Coronary artery (tissue), 2 donors: ENCODE measurements around the gene TBC1D28.
"Not testable (repeated sequence)": the region's sequence is repeated elsewhere in the genome, so short reads cannot be mapped to it uniquely, and the experiment has no call there.

Experiments used
- DNase-seq: peaks from one replicate; pipeline ENCODE4 v3.0.0-alpha.2; 2017; ENCODE audit warnings: low spot score
- H3K27ac ChIP-seq, 2 donors: fragments of 200-600 bp; sonication (generic); one replicate each; pipeline ENCODE4 v1.5.1; 2016 to 2019
- H3K4me3 ChIP-seq: fragments of 200-600 bp; sonication (generic); 2 replicates; pipeline ENCODE4 v1.5.1; 2016; ENCODE audit warnings: mild to moderate bottlenecking, moderate library complexity

Gene TBC1D28

DNA sequence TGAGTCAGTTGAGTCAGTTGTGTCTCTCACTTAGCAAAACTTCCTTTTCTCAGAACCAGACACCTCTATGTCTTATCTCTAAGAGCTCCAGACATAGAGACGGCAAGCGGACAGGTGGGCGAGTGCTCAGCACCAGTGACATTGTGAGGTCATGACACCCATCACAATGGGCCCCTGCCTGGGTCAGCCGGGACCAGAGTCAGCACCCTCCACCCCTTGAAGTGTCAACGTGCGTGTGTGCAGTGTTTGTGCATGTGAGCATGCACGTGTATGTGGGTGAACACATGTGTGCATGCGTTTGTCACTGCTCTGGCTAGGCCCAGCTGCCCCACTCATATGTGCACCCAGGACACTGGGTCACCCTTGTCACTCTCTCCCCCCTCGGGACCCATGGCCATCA is at the start of gene TBC1D28:
TSS of gene TBC1D28 (minus strand) at position 101 of the 400 bp plus-strand sequence. CDS start 3,039 bp downstream, outside the sequence.
- not testable (repeated sequence) for H3K4me3 ChIP-seq, DNase-seq

DNA sequence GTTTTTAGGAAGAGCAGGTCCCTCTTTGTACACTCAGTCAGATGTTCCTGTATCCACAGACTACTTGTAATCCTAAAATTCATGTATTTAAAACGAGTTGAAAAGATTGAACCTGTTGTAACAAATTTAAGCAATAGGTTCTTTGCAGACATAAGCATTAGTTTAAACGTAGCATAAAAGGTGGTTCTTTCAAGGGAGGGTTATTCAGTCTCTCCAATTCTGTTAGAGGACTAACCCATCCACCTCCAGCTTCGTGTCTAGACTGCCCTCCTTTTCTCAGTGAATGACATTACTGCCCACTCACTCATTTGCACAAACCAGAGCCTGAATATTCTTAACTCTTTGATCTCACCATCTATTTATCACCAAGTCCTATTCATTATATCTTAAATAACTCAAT is 38.5 kb upstream of the TBC1D28 start:
- peak overlapping the region in 1 of 2 donors; percentile 9 for H3K27ac ChIP-seq
- peak overlapping the region; percentile 77 for H3K4me3 ChIP-seq
- DNase-seq: not testable (repeated sequence)

More for the DNA sequence above, at the start of gene TBC1D28:
- H3K27ac ChIP-seq: not testable (repeated sequence)

DNA sequence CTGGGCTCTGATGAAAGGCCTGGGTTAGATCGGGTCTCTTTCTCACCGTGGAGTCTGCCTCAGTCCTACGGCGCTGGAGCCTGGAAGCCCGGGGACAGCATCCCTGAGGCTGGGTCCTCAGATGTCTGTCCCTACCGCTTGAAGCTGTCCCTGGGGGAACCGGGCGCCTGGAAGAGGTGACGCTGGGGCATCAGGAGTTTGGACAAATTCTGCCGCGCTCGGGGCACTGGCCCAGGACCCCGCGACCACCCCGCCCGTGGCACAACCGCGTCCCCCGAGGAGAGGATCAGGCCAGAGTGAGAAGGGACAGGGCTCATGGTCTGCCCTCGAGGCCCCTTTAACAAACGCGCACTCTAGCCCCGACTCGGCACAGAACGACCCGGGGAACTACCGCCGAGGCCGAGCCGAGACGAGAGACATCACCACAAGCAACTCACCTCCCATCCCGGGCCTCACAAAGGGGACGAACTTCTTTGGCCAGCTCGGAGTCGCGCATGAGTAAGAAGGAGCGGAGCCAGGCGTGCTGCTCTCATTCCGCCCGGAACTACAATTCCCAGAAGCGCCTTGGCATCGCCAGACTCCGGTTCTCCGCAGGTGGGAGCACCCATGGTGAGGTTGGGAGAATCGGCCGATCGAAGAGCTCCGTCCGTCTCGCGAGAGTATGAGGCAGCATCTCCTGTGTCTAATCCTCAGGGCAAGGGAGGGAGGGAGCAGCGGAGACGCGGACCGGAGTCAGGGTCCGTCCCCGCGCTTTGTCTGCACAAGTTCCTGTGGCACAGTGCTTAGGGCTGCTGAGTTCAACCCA is 37.8 kb upstream of the TBC1D28 start, which contains the start of gene FOXO3B:
TSS of gene FOXO3B (minus strand) at position 548 of the 805 bp plus-strand sequence. CDS start 663 bp downstream, outside the sequence.
- peak within 1 kb of the TSS; percentile 77 for H3K4me3 ChIP-seq
- peak; percentile 92 for DNase-seq
- peak within 1 kb of the TSS in 1 of 2 donors; percentile 65 for H3K27ac ChIP-seq

DNA sequence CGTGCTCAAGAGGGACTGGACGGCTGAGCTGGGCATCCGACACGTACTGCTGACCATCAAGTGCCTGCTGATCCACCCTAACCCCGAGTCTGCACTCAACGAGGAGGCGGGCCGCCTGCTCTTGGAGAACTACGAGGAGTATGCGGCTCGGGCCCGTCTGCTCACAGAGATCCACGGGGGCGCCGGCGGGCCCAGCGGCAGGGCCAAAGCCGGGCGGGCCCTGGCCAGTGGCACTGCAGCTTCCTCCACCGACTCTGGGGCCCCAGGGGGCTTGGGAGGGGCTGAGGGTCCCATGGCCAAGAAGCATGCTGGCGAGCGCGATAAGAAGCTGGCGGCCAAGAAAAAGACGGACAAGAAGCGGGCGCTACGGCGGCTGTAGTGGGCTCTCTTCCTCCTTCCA is 33.2 kb upstream of the TBC1D28 start:
- H3K27ac ChIP-seq, DNase-seq, H3K4me3 ChIP-seq: not testable (repeated sequence)

DNA sequence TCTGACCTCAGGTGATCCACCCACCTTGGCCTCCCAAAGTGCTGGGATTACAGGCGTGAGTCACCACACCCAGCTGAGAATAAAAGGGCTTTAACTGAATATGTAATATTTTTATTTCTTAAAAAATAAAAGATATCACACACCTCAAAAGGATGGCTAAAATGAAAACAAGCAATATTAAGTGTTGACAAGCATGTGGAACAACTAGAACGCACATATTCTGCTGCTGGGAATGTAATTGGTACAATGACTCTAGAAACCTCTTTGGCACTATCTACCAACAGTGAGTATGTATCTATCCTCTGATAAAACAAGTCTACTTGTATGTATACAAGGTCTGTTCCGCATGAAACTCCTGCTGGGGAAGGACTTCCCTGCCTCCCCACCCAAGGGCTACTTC is 32.7 kb upstream of the TBC1D28 start:
- H3K4me3 ChIP-seq, H3K27ac ChIP-seq, DNase-seq: not testable (repeated sequence)

DNA sequence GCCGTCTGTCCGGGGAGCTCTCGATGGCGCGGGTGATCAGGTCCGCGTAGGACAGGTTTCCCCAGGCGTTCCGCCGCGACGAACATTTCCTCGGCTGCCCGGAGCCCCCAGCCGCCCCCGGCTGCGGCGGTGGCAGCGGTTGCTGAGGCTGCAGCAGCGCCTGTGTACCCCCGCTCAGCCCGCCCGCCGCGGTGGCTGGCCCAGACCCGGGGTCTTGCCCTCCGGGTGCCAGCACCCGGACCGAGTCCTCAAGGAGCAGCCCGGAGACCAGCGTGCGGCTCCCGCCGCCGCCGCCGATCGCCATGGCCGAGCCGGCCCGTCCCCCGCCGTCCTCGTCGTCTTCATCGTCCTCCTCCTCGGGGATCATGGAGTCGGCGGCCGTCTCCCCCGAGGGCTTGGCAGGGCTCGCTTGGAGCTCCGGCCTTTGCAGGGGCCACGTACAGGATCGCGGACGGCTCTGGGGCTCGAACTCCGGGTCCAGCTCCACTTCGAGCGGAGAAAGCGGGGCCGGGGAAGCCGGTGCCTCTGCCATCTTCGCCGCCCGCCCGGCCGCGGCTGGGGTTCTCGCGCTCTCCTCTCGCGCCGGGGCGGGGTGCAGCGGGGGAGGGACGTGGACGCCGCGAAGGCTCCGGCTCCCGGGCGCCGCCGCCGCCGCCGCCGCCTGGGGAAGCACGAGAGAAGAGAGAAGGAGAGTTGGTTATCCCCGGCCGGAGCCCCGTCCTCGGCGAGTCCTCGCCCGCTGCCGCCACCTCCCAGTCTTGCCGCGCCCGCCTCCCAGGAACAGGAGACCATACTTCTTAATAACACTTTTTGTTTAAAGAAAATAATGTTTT is 28.4 kb upstream of the TBC1D28 start:
- H3K27ac ChIP-seq, DNase-seq, H3K4me3 ChIP-seq: not testable (repeated sequence)

DNA sequence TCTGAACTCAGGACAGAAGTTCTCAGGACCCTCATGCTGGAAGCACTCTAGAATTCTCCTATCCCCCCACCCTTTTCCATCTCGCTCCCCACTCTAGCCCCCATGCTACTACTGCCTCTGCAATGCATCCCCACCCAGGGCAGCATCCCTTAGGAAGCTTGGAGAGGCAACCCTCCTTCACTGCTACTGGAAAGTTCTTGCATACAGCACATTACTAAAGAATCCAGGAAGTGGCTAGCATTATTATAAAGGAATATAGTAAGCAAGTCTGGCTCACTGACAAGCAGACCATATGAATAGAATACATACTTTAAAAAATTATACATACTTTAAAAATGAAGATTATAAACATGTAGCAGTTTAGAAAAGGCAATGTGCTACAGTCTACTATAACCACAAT is 24.4 kb upstream of the TBC1D28 start:
- not testable (repeated sequence) for H3K27ac ChIP-seq, H3K4me3 ChIP-seq, DNase-seq

DNA sequence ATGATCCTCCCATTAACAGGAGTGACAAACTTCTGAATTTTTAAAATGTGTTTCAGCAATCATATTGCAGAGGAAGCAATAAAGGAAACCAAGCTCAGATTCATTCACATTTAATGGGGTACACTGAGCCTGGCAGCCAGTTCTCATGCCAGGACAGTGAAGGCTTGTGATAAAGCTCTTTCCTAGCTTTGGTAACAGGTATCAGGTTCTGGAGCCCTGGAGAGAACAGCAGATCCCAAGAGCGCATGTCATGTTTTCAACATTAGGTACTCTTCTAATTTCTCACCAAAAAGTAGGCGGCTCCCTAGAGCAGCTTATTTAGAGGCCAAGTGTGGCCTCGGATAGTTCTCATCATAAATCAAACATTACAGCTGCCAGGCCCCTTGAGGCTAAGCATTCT is 23.3 kb upstream of the TBC1D28 start:
- not testable (repeated sequence) for H3K4me3 ChIP-seq, H3K27ac ChIP-seq, DNase-seq

DNA sequence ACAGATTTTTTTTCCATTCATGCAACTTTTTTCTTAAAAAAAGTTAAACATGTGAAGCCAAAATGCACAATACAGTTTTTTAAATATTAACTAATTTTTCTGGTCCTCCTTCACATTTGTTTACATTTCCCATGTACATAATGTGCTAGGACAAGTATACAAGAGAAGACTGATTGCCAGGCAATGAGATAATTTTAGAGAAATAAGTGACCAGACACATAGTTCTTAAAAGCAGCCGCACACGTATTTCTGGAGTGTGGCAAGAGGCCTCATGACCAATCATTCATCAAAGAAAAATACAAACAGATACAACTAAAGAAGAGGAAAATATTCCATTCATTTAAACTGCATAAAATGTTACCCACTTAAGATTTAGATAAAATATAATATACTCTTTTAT is 22.1 kb upstream of the TBC1D28 start:
- H3K4me3 ChIP-seq, DNase-seq, H3K27ac ChIP-seq: not testable (repeated sequence)

DNA sequence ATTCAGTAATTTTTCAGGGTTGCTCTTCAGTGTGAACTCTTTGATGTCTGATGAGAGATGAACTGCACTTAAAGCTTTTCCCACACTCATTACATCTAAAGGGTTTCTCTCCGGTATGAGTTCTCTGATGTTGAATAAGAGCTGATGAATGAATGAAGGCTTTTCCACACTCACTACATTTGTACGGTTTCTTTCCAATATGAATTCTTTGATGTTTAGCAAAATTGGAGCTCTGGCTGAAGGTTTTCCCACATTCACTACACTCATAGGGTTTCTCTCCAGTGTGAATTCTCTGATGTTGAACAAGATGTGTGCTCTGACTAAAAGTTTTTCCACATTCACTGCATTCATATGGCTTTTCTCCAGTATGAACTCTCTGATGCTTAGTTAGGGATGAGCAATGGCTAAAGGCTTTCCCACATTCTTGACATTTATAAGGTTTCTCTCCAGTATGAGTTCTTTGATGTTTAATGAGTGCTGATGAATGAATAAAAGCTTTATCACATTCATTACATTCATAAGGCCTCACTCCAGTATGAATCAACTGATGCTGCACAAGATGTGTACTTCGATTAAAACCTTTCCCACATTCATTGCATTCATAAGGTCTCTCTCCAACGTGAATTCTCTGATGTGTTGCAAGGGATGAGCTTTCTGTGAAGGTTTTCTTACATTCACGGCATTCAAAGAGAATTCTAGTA is 17.9 kb upstream of the TBC1D28 start:
- not testable (repeated sequence) for H3K27ac ChIP-seq, H3K4me3 ChIP-seq, DNase-seq

DNA sequence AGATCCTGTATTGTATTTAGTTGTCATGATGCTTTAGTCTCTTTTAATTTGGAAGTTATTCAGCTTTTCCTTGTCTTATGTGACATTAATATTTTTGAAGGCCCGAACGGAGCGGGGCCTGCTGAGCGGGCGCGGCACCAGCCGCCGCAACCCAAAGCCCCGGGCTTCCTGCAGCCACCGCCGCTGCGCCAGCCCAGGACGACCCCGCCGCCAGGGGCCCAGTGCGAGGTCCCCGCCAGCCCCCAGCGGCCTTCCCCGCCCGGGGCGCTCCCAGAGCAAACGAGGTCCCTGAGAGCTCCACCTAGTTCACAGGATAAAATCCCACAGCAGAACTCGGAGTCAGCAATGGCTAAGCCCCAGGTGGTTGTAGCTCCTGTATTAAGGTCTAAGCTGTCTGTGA is 5.9 kb upstream of the TBC1D28 start:
- DNase-seq, H3K27ac ChIP-seq, H3K4me3 ChIP-seq: not testable (repeated sequence)

DNA sequence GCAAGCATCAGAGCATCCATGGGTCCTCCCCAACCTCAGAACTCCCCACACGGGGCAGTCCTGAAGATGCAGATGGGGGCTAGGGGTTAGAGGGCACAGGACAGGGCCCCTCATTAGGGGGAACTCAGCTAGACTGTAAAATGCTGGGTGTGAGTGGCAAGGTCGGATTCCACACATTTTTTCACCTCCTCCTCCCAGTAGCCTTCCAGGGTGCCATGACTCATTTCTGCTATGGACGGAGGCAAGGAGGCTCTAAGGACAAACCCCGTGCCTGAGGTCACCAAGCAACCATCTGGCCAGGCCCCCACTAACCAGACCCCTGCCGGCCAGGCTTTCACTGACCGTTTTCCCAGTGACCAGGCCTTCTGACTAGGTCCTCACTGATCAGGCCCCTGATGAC is 1.1 kb downstream of the TBC1D28 start:
- not testable (repeated sequence) for DNase-seq, H3K27ac ChIP-seq, H3K4me3 ChIP-seq

DNA sequence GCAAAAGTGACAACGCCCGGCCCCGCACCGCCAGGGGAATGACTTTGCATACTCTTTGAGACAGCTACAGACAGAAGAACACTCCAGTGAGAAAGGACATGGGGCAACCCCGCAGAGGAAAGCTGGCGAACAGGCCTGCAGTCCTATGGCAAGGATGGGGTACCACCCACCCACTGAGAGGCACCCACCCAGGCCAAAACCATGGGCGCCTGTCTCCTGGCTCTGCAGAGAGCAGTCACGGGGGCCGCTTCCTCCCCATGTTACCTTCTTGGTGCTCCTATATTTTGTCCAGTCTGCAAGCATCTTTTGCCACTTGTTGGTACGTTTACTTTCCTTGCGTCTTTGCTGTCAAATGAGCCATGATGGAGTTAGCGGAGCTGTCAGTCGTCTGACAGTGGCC is 5.8 kb downstream of the TBC1D28 start:
- H3K4me3 ChIP-seq, DNase-seq, H3K27ac ChIP-seq: not testable (repeated sequence)

DNA sequence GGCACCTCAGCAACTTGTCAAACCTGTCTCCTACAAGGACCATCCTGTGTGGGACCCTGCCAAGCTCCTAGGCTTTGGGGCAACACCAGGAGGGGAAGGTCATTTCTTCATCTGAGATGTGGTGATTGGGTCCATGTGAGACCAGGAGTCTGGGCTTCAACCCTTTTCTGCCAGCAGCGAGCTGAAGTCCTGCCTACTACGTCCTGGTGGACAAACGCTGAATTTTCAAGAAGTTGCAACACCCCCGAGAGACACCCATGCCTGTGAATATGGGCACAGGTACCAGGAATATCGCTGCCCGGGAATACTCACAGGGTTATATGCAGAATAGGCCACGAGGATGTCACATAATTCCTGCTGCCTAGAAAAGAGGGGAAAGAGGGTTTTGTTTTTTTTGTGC is 8.0 kb downstream of the TBC1D28 start:
- DNase-seq, H3K4me3 ChIP-seq, H3K27ac ChIP-seq: not testable (repeated sequence)

DNA sequence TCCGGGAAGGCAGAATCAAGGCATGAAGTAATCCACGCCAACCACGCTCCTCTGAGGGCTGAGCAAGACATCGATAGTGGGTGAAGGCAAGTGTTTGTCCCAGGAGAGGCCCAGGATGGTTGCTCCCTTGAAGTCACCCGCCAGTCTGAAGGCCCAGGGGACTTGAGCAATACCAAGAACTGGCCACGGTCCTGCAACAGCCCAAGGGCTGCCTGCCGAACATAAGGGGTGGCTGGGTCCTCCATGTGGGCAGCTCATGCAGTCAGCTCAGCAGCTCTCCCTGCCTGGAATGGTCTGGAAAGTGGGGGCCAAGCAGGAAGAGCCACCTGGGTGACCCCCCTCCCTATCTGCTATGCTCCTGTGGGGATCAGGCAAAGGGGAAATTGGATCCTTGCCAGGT is 8.4 kb downstream of the TBC1D28 start:
- not testable (repeated sequence) for H3K4me3 ChIP-seq, DNase-seq, H3K27ac ChIP-seq

DNA sequence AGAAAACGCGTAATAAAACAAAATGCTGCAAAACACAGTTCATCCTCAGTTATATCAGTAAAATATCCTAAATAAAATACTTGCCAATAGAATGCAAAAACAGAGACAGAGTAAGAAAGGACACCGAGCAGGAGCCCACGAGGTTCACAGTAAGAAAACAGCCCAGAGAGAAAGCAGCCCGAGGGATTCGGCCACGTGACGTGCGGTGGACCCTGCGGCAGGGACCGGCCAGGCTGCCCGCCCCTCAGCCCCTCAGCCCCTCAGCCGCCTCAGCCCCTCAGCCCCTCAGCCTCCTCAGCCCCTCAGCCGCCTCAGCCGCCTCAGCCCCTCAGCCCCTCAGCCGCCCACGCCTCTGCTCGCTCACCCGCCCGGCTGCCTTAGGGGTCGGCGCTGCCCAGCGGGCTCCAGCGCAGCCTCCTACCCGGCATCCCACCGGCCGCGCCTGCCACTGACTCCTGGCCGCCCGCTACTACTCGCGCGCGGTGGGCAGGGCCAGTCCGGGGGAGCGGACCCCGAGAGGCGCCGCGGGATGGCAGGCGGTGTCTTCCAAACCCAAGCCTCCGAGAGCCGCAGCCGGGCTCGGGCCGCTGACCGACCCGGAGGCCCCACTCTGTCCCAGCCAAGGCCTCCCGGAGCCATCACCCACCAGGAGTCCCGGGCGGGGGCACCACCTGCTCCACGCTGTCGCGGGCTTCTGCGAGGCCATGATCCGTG is 9.5 kb downstream of the TBC1D28 start:
- H3K27ac ChIP-seq, DNase-seq: not testable (repeated sequence)
- H3K4me3 ChIP-seq: peak overlapping the region; percentile 55
